A549 (cell line): ENCODE data around the gene SIRPA. TPM values are rescaled to one million over a fixed set of nuclear protein-coding genes. Genes with fewer than 3 reads are reported as not detected.

Experiments
- ATAC-seq, 2 experiments: fragments of 200-7000 bp in 1 of 2; fragments of >200 bp in 1 of 2; cut with Nextera tagmentation in 1 of 2; cut with Tn5 transposase in 1 of 2; 3 replicates each; pipeline versions ENCODE4 v1.8.0 to v1.9.1; 2018 to 2020; ENCODE audit warnings: mild to moderate bottlenecking in 1 of 2, moderate library complexity in 1 of 2
- CTCF ChIA-PET: fragments of 300-600 bp; sonication (Branson Sonifier 250); formaldehyde crosslinking; extraction: SDS; loops from one replicate; lab custom pipeline; 2021; ENCODE audit warnings: antibody characterized with exemption, inconsistent platforms; lab: Yijun Ruan, JAX
- POLR2A ChIA-PET: fragments of 350-600 bp; formaldehyde crosslinking; extraction: SDS; loops from one replicate; lab custom pipeline; 2021; ENCODE audit warnings: antibody characterized with exemption, inconsistent platforms; lab: Yijun Ruan, JAX
- DNase-seq, 2 experiments: peaks; one replicate each; pipeline versions ENCODE4 v3.0.0 to v3.0.0-alpha.2; 2011 to 2016; ENCODE audit warnings: low read depth in 1 of 2, low spot score in 1 of 2
- FAIRE-seq: peaks from 2 replicates; lab custom pipeline; 2011; peaks lifted over from hg19 to GRCh38; lab: Jason Lieb, UNC
- H3K27ac ChIP-seq, 2 experiments: fragments of >200 bp; sonication (Bioruptor Twin); formaldehyde crosslinking; 3 replicates each; pipeline ENCODE4 v1.5.1; 2016 to 2017
- H3K4me1 ChIP-seq: fragments of >200 bp; sonication (Bioruptor Twin); formaldehyde crosslinking; 3 replicates; pipeline ENCODE4 v1.6.1; 2016
- H3K4me2 ChIP-seq: fragments of >200 bp; sonication (Bioruptor Twin); formaldehyde crosslinking; 3 replicates; pipeline ENCODE4 v1.6.1; 2016
- H3K4me3 ChIP-seq: fragments of >200 bp; sonication (Bioruptor Twin); formaldehyde crosslinking; 3 replicates; pipeline ENCODE4 v1.5.1; 2016
- H3K9me3 ChIP-seq: fragments of >200 bp; sonication (Bioruptor Twin); formaldehyde crosslinking; 3 replicates; pipeline ENCODE4 v1.6.1; 2016
- BHLHE40 ChIP-seq: IDR thresholded peaks from 2 replicates; pipeline ENCODE4 v1.6.1; 2012; ENCODE audit warnings: low read depth, low read length, inconsistent platforms
- ESRRA ChIP-seq: fragments of 150-350 bp; IDR thresholded peaks from 2 replicates; pipeline ENCODE4 v1.6.1; 2014; ENCODE audit warnings: mild to moderate bottlenecking, low read length, borderline replicate concordance
- FOSB ChIP-seq: fragments of 250-450 bp; sonication (Bioruptor Pico); IDR thresholded peaks from 2 replicates; pipeline ENCODE4 v1.5.0; 2020; ENCODE audit warnings: mild to moderate bottlenecking, moderate library complexity
- FOXS1 ChIP-seq: fragments of 250-450 bp; sonication (Bioruptor Pico); IDR thresholded peaks from 2 replicates; pipeline ENCODE4 v1.5.0; 2020; ENCODE audit warnings: mild to moderate bottlenecking, moderate library complexity
- HDAC2 ChIP-seq: fragments of 200-600 bp; sonication (generic); IDR thresholded peaks from 2 replicates; pipeline ENCODE4 v1.6.1; 2016
- HEYL ChIP-seq: fragments of 250-450 bp; sonication (Bioruptor Pico); IDR thresholded peaks from 2 replicates; pipeline ENCODE4 v1.8.0; 2021; ENCODE audit warnings: mild to moderate bottlenecking, moderate library complexity
- HOXB5 ChIP-seq: fragments of 250-450 bp; sonication (Bioruptor Pico); IDR thresholded peaks from 2 replicates; pipeline ENCODE4 v1.5.0; 2020; ENCODE audit warnings: mild to moderate bottlenecking, moderate library complexity
- JUNB ChIP-seq: fragments of >200 bp; sonication (Bioruptor Twin); formaldehyde crosslinking; IDR thresholded peaks from 2 replicates; pipeline ENCODE4 v1.6.1; 2016
- NR3C1 ChIP-seq: fragments of >200 bp; sonication (Bioruptor Twin); formaldehyde crosslinking; IDR thresholded peaks from 3 replicates; pipeline ENCODE4 v1.6.1; 2017
- POLR2AphosphoS2 ChIP-seq: conservative IDR thresholded peaks from 2 replicates; pipeline ENCODE4 v1.6.1; 2012; ENCODE audit warnings: low read length, improper control_type of control experiment, inconsistent platforms
- RAD21 ChIP-seq, 2 experiments: fragments of >200 bp in 1 of 2; sonication (Bioruptor Twin) in 1 of 2; formaldehyde crosslinking in 1 of 2; IDR thresholded peaks in 1 of 2; conservative IDR thresholded peaks in 1 of 2; 2 replicates in 1 of 2; 3 replicates in 1 of 2; pipeline ENCODE4 v1.6.1; 2012 to 2018; ENCODE audit warnings: inconsistent platforms in 1 of 2
- RARB ChIP-seq: fragments of 250-450 bp; sonication (Bioruptor Pico); IDR thresholded peaks from 2 replicates; pipeline ENCODE4 v1.8.0; 2021; ENCODE audit warnings: mild to moderate bottlenecking, moderate library complexity
- RNF2 ChIP-seq: fragments of 200-600 bp; sonication (generic); IDR thresholded peaks from 2 replicates; pipeline ENCODE4 v1.6.1; 2016; ENCODE audit warnings: low read depth, mild to moderate bottlenecking, antibody characterized with exemption, moderate library complexity, borderline replicate concordance
- TFCP2L1 ChIP-seq: fragments of 250-450 bp; sonication (Bioruptor Pico); IDR thresholded peaks from 2 replicates; pipeline ENCODE4 v1.5.0; 2021; ENCODE audit warnings: mild to moderate bottlenecking
- TP53 ChIP-seq: fragments of 250-450 bp; sonication (Bioruptor Pico); IDR thresholded peaks from 2 replicates; pipeline ENCODE4 v1.5.0; 2021; ENCODE audit warnings: mild to moderate bottlenecking, moderate library complexity
- ZC3H11A ChIP-seq: fragments of 450-650 bp; IDR thresholded peaks from 2 replicates; pipeline ENCODE4 v1.6.1; 2014; ENCODE audit warnings: antibody characterized with exemption, mild to moderate bottlenecking
- ZFP36 ChIP-seq: fragments of 450-650 bp; IDR thresholded peaks from 2 replicates; pipeline ENCODE4 v1.6.1; 2014; ENCODE audit warnings: borderline replicate concordance; ENCODE audit not compliant: partially characterized antibody
- ZNF302 ChIP-seq: fragments of 250-450 bp; sonication (Bioruptor Pico); IDR thresholded peaks from 2 replicates; pipeline ENCODE4 v1.9.0; 2021; ENCODE audit warnings: inconsistent platforms, mild to moderate bottlenecking, moderate library complexity
- ZSCAN20 ChIP-seq: fragments of 250-450 bp; sonication (Bioruptor Pico); IDR thresholded peaks from 2 replicates; pipeline ENCODE4 v1.8.0; 2022; ENCODE audit warnings: mild to moderate bottlenecking, moderate library complexity
- WGBS: methylation state at CpG from one replicate; pipeline ENCODE4 v1.1.6; 2017; ENCODE audit errors: missing lambda C conversion rate; 5-methylcytosine and 5-hydroxymethylcytosine counted together
- polyA plus RNA-seq, 4 experiments: library from polyadenylated mRNA; depleted of rRNA in 3 of 4; stranded (reverse); fragments of >200 nt; fragmentation: RNase III in 1 of 4; extraction: RNeasy Plus Mini Kit Qiagen cat#74134 plus additional on column Dnase treatment in 1 of 4; gene quantifications; 2 replicates in 3 of 4; 3 replicates in 1 of 4; pipeline ENCODE4 v1.2.3, GENCODE V29; 2011 to 2017
- TF ChIP-seq, protein P1 (sequence below): fragments of >200 bp; sonication (Bioruptor Twin); formaldehyde crosslinking; IDR thresholded peaks from 3 replicates; pipeline ENCODE4 v1.5.1; 2016
- TF ChIP-seq, protein P2 (sequence below): fragments of 150-350 bp; IDR thresholded peaks from 2 replicates; pipeline ENCODE4 v1.6.1; 2014; ENCODE audit warnings: low read depth, mild to moderate bottlenecking, low read length

Gene SIRPA
- polyA plus RNA-seq, 2 of the 4 experiments (the other 2 are of a cell fraction): 12.8 to 21.6 TPM

DNA sequence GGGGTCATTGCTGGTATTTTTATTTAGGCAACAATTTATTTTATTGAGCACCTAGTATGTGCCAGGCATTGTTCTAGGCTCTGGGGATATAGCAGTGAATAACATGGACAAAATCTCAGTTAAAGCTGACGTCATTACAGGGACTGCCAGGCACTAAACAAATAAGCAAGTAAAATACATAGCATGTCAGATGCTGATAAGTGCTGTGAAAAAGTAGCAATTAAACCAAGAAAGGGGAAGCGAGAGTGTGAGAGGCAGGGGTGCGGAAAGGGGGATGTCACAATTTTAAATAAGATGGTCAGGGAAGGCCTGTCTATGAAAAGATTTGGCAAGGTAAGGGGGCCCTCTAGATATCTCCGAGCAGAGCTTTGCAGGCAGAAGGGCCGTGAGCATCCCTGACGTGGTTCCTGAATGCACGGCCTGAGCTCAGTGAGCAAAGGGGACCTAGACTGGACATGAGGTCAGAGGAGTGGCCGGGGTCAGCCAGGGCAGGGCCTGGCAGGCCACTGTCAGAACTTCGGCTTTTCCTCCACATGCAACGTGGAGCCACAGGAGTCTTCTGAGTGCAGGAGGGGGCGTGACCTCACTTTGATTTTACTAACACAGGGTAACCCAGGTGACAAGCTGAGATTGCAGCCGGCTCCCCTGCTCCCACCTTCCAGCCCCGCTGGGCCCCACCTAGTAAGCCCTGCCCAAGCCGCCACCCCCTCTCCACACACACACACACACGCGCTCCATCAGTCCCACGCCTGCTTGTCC is 24.2 kb upstream of the SIRPA start:
- Histone ChIP-seq H3K9me3 (no peaks in the 10 kb centered on the region), H3K4me3 (no peak overlapping the region), H3K4me2 (no peak overlapping the region), H3K27ac (no peak overlapping the region), H3K4me1 (peaks cover 25% of the 10 kb centered on the region)
- FAIRE-seq (no peak), DNase-seq (no peak), ATAC-seq (no peak)
- CTCF ChIA-PET: interaction anchor here (0.7 to 1.8 kb wide), 10 partner anchors 10 to 366 kb away, joined by 3 to 10 read pairs (median 3); no protein-coding TSS in a partner anchor
- POLR2A ChIA-PET: no interaction called here
- WGBS: 81% methylated on average over 17 of the region's 17 CpGs
- TF ChIP-seq ESRRA (no peak), HOXB5 (CRISPR knock-in tag) (no peak), TFCP2L1 (CRISPR knock-in tag) (no peak)

DNA sequence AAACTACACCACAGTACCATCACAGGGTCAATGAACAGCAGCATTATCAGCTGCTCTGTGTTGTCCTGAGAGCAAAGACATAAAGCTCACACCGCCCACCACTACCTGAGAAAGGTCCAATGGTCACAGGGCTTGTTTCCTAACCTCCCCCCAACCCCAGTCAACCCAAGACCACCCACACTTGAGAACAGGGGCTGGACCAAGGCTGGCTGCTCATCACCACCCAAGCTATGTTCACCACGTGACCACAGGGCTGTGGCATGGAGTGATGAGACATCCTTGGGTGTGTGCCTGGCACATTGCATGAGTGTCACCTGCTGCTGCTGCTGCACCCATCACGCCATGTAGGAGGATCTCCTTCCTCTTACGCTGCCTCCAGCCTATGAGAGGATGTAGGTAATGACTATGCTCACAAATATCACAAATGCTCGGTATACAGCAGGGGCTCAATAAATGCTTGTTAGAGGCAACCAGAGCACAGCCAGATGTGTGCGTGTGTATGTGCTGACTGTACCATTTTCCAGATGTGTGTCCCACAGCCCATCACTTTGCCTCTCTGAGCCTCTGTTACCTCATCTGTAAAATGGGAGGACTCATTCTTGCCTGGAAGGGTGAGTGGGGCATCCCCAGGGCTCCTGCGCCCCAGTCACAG is 23.3 kb upstream of the SIRPA start:
- POLR2A ChIA-PET: no interaction called here
- CTCF ChIA-PET: interaction anchor here (0.8 to 4.3 kb wide), 8 partner anchors 11 to 339 kb away, joined by 3 to 30 read pairs (median 4); no protein-coding TSS in a partner anchor
- ATAC-seq: no peak
- WGBS: 86% methylated on average over 7 of the region's 7 CpGs
- peaks cover 21% of the 10 kb centered on the region for H3K4me1 ChIP-seq
- H3K27ac ChIP-seq: no peak overlapping the region
- TF ChIP-seq HOXB5 (CRISPR knock-in tag): no peak
- no peak for TF ChIP-seq RNF2
- TF ChIP-seq HEYL (CRISPR knock-in tag): no peak
- no peak for TF ChIP-seq ESRRA
- no peak for TF ChIP-seq HDAC2
- TF ChIP-seq ZNF302 (CRISPR knock-in tag): no peak
- no peak for TF ChIP-seq RAD21 (conservative IDR thresholded peaks at IDR 0.05 in 1 of 2, IDR thresholded peaks at IDR 0.05 in 1 of 2)
- TF ChIP-seq BHLHE40: no peak
- TF ChIP-seq TP53: no peak
- no peak for TF ChIP-seq JUNB
- TF ChIP-seq FOSB (CRISPR knock-in tag): no peak
- TF ChIP-seq RARB: no peak
- no peak for TF ChIP-seq ZSCAN20 (CRISPR knock-in tag)
- no peak overlapping the region for H3K4me3 ChIP-seq
- no peak overlapping the region for H3K4me2 ChIP-seq
- FAIRE-seq: no peak
- no peak for DNase-seq
- H3K9me3 ChIP-seq: no peaks in the 10 kb centered on the region

DNA sequence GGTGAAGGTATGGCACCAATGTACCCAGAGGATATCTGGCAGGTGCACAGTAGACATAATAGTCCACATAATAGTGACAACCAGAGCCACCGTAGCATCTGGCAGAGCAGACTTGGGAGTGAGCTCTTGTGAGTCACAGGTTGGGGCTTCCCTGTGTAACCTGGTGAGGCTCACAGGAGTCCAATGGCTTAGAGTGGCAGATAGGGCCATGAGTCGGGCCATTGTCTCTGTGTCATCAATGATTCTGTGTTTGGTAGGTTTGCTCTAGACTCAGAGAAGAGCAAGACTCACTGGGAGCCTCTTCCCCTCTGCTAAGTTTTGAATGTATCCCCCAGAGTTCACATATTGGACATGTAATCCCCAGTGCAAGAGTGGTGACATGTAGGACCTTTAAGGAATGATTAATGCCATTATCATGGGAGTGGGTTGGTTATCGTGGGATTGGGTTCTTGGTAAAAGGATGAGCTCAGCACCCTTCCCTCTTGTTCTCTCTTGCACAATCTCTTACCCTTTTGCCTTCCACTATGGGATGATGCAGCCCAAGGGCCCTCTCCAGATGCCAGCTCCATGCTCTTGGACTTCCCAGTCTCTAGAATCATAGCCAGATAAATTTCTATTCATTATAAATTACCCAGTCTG is 22.6 kb upstream of the SIRPA start:
- no peak overlapping the region for H3K4me2 ChIP-seq
- H3K27ac ChIP-seq: no peak overlapping the region
- ChIA-PET POLR2A (no interaction called here), CTCF (interaction anchor here (0.7 to 4.3 kb wide), 5 partner anchors 11 to 95 kb away, joined by 3 to 30 read pairs (median 4); no protein-coding TSS in a partner anchor)
- TF ChIP-seq NR3C1 (no peak), FOXS1 (CRISPR knock-in tag) (no peak), POLR2AphosphoS2 (no peak), JUNB (no peak), ZFP36 (no peak), ZC3H11A (no peak), RAD21 (conservative IDR thresholded peaks at IDR 0.05 in 1 of 2, IDR thresholded peaks at IDR 0.05 in 1 of 2) (no peak), ESRRA (no peak)
- TF ChIP-seq, protein P1, sequence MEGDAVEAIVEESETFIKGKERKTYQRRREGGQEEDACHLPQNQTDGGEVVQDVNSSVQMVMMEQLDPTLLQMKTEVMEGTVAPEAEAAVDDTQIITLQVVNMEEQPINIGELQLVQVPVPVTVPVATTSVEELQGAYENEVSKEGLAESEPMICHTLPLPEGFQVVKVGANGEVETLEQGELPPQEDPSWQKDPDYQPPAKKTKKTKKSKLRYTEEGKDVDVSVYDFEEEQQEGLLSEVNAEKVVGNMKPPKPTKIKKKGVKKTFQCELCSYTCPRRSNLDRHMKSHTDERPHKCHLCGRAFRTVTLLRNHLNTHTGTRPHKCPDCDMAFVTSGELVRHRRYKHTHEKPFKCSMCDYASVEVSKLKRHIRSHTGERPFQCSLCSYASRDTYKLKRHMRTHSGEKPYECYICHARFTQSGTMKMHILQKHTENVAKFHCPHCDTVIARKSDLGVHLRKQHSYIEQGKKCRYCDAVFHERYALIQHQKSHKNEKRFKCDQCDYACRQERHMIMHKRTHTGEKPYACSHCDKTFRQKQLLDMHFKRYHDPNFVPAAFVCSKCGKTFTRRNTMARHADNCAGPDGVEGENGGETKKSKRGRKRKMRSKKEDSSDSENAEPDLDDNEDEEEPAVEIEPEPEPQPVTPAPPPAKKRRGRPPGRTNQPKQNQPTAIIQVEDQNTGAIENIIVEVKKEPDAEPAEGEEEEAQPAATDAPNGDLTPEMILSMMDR: no peak
- TF ChIP-seq, protein P2, sequence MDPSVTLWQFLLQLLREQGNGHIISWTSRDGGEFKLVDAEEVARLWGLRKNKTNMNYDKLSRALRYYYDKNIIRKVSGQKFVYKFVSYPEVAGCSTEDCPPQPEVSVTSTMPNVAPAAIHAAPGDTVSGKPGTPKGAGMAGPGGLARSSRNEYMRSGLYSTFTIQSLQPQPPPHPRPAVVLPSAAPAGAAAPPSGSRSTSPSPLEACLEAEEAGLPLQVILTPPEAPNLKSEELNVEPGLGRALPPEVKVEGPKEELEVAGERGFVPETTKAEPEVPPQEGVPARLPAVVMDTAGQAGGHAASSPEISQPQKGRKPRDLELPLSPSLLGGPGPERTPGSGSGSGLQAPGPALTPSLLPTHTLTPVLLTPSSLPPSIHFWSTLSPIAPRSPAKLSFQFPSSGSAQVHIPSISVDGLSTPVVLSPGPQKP: no peak
- no peaks in the 10 kb centered on the region for H3K9me3 ChIP-seq
- no peak for ATAC-seq
- H3K4me1 ChIP-seq: peaks cover 16% of the 10 kb centered on the region
- no peak for DNase-seq
- 41% methylated on average over 3 of the region's 3 CpGs for WGBS
- no peak for FAIRE-seq
- H3K4me3 ChIP-seq: no peak overlapping the region
